Breast epithelium (tissue), 3 donors: ENCODE measurements around the gene CGB2.

Source experiments
- CTCF ChIP-seq, 3 donors: fragments of 450-650 bp; IDR thresholded peaks; one replicate each; pipeline ENCODE4 v1.5.1; 2016 to 2017; ENCODE audit warnings: antibody characterized with exemption in 3 of 3, mild to moderate bottlenecking in 3 of 3, moderate library complexity in 3 of 3
- POLR2A ChIP-seq: fragments of 450-650 bp; IDR thresholded peaks from one replicate; pipeline ENCODE4 v1.6.1; 2016; ENCODE audit warnings: antibody characterized with exemption, mild to moderate bottlenecking, moderate library complexity
- POLR2AphosphoS5 ChIP-seq, 3 donors: sonication (generic); formaldehyde crosslinking; IDR thresholded peaks; one replicate each; pipeline ENCODE4 v1.6.1; 2017; ENCODE audit warnings: antibody characterized with exemption in 3 of 3

DNA sequence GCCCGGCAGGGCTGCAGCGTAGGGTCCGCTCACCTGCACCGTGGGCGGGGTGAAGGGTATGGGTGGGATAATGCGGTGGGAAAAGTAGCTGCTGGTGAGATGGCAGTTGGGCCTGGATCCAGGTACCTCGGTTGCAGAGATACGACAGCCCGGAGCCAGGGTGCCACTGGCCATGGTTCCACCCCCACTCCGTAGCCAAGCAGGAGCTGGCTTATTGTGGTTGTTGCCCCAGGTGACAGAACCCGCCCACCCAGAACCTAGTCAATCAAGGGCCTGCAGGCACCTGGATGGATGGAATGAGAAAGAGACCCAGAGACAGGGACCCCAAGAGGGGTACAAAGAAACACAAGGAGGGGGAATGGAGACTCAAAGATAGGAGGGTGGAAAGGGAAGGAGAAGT, 11.3 kb upstream of the CGB2 start:
- no peak for TF ChIP-seq POLR2AphosphoS5 (IDR thresholded peaks at IDR 0.05)
- TF ChIP-seq CTCF (IDR thresholded peaks at IDR 0.05), result no peak
- no peak for TF ChIP-seq POLR2A
